GM18951 (cell line): ENCODE measurements around the gene ADORA1.

ENCODE experiments used
- POLR2A ChIP-seq: IDR thresholded peaks from 4 replicates; pipeline ENCODE4 v1.6.1; 2011; ENCODE audit warnings: mild to moderate bottlenecking; ENCODE audit not compliant: insufficient read length, insufficient read depth; ENCODE audit errors: extremely low read depth
- in situ Hi-C: fragments of 300-500 bp; cut with MboI; formaldehyde crosslinking; loops from one replicate; pipeline ENCODE4 v1.12.0; 2022; ENCODE audit warnings: low sequenced_read_pairs, mixed read lengths, inconsistent platforms; ENCODE audit not compliant: unreplicated experiment

Gene ADORA1

DNA sequence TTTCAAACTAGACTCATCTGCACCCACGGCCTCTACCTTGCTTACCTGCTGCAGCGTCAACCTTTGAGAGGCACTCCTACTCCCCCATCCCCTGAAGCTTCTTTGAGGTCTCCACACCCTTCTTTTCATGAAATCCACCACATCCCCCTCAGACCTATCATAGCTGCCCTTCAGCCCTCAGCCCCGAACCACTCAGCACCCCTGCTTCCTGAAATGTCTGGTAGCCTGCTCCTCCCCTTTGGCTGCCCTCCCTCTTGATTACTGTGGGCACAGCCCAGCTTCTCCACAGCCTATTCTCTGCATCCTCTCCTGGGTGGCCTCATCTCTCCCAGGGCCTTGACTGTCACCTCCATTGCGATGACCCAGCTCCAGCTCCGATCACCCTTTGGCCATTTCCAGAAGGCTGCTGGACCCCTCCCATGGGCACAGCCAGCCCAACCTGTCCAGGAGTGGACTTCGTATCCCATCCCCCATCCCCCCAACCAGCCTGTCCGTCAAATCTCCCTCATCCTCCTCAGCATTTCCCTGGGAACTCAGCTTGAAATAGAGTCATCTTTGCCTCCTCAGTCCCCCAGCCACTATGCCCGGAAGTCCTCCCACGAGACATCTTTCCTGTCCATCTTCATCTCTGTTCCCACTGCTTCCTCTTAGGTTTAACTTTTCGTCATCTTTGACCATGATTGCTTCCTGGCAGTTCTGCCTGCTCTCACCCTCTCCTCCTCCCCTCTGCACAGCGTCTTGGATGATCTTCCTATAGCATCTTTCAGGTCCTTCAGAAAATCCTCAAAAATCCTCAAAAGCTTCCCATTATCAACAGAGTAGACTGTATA is 6.1 kb upstream of the ADORA1 start:
- in situ Hi-C loops = no loop called here
- TF ChIP-seq POLR2A = no peak

DNA sequence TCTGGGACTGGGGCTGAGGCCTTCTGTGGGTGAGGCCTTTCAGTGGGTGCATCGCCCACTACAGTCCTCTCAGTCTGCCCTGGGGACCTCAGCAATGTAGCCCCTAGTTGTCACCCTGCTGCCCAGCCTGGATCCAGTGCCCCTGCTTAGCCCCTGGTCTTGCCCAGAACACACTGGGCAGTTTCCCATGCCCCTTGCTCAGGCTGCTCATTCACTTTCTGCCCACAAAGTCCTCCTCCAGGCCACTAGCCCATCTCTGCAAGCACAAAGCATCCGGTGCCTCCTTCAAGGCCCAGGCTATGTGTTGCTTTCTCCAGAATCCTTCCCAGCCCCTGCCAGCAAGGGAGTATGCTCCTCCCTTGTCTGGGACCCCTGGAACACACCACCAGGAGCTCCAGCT is 5.4 kb upstream of the ADORA1 start:
- no peak for TF ChIP-seq POLR2A
- in situ Hi-C loops = no loop called here

DNA sequence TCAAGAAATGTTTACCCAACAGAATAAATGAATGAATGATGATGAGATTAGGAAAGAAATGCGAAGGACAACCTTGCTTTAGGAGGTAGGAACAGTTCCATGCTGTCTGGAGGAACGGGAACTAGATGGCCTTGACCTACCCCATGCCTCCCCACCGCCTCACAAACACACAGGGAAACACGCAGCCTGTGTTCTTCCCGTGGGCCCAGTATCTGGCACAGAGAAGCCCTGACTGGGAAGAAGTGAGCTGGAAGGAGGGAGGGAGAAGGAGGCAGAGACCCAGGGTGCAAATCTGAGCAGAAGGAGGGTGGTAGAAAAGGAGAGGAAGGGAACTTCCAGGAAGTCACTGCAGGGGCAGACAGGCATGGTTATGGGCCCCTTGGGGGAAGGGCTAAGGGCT is 3.5 kb upstream of the ADORA1 start:
- TF ChIP-seq POLR2A = no peak
- in situ Hi-C loops = no loop called here

DNA sequence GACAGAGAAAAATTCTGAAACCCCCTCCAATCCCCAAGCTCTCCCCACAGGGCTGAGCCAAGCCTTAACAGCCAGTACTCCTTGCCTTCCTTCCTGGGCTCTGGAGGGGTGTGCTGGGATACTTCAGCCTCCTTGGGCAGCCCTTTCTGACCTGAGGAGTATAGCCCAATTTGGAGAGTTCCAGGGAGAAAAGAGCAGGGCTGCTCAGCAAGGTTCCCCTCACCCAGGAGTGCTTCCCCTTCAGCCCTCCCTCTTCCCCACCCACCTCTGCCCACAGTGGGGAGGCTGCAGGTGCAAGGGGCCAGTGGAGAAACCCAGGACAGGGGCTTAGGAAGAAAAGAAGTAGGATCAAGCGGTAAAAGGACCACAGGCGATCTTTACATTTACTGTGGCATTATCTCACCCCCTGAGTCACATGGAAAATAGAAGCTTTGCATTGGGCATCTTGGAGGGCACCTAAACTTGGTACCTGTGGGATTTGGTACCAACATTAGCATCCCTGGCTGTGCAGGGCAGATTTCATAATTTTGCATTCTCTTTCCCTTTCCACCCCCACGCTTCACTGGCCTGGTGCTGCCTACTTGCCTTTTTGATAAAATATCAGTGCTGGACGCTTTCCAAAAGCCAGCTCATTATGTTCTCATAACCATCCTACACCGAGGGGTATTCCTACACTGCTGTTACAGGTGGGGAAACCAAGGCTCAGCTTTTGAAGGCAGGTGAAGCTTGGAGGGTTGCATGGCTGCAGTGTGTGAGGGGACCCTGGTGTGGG is 2.8 kb upstream of the ADORA1 start:
- TF ChIP-seq POLR2A = no peak
- in situ Hi-C loops = no loop called here

DNA sequence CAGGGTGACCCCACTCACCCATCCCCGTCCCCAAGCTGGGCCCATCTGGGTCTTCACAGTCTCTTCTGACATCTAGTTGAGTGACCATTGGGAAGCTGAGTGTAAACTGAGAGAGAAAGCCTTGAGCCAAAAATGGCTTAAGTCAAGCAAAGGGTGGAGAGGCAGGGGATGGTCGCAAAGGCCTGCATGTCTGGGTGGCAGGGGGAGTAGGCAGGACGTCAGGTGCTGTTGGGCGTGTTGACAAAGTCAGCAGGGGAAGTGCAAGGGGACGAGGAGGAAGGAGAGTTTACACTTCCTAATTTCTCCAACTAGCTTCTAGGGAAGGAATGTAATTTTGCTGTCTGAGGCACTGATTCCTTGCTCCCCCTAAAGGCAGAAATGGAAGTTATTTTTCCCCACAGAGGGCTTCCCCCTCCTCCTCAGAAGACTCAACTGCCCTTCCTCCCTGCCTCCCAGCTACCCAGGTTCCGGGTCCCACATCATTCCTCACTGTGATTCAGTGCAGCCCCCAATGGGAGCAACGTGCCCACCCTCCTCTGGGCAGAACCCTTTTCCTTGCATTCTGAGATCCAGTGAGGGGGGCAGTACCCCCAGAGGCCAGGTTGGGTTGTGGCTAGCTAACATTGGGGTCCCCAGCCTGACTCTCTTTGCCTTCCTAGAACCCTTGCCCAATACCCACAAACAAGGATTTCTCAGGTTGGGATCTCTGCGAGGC is 1.2 kb upstream of the ADORA1 start:
- TF ChIP-seq POLR2A = no peak
- in situ Hi-C loops = no loop called here

DNA sequence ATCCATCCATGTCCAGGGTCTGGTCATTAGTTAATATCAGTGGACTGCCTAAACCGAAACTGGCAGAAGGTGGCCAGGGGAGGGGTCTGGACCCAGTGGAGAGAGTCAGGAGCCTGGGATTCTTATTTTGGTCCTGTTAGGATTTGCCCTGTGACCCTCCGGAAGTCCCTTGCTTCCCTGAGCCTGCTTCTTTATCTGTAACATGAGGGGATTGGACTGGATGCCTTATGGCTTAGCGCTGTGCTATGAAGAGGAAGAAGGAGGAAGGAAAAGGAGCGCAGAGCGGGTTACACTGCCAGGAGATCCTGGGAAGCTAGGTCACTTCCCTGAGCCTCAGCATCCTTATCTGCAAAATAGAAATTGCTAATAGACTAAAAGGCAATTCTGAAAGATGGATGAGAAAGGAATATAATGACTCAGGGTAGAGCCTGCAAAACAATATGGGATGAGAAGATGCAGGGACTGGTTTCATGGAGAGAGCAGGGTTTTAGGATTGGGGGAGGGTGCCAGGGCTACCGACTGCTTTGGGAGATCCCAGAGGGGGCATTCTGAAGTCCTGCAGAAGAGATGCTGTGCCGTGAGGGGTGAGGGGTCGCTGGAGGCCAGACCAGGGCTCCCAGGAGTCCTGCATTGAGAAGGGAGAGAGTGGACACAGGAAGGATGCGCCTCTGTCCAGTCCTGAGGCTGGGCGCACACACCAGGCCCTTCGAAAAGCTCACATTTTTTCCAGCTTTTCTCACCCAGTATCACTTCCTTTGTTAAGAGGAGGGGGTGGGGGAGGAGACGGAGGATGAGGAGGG is 460 bp upstream of the ADORA1 start:
- in situ Hi-C loops = no loop called here
- no peak for TF ChIP-seq POLR2A

DNA sequence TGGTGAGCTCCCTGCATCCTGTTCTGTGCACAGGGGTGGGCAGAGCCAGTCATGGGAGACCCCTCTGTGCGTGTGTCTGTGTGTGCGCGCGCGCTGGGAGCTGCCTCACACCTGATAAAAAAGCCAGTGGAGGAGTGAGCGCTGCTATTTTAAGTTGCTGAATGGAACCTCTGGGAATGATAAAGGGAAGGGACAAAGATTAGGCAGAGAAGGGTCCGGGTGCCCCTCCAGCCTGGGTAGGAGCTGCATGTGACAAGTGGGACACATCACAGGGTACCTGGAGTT is 847 bp downstream of the ADORA1 start:
- no peak for TF ChIP-seq POLR2A

DNA sequence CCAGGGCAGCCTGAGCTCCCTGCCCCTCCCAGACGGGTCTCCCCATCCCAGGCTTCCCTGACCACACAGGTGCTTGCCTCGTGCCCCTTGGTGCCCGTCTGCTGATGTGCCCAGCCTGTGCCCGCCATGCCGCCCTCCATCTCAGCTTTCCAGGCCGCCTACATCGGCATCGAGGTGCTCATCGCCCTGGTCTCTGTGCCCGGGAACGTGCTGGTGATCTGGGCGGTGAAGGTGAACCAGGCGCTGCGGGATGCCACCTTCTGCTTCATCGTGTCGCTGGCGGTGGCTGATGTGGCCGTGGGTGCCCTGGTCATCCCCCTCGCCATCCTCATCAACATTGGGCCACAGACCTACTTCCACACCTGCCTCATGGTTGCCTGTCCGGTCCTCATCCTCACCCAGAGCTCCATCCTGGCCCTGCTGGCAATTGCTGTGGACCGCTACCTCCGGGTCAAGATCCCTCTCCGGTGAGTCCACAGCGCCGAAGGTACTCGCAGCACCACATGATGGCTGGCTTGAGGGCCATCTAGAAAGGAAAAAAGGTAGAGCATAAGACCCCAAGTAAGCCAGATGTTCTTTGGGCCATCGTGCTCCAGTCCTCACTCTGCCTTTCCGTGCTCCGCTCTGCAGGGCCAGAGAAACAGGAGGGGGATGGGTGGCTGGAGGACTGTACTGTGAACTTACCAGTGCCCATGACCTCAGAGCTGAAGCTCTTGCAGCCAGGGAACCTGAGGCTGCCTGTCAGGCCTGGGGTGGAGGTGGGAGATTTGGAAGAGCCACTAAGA is 1.4 kb downstream of the ADORA1 start:
- no peak for TF ChIP-seq POLR2A
- in situ Hi-C loops = no loop called here

More for the DNA sequence above, 847 bp downstream of the ADORA1 start:
- in situ Hi-C loops = no loop called here

DNA sequence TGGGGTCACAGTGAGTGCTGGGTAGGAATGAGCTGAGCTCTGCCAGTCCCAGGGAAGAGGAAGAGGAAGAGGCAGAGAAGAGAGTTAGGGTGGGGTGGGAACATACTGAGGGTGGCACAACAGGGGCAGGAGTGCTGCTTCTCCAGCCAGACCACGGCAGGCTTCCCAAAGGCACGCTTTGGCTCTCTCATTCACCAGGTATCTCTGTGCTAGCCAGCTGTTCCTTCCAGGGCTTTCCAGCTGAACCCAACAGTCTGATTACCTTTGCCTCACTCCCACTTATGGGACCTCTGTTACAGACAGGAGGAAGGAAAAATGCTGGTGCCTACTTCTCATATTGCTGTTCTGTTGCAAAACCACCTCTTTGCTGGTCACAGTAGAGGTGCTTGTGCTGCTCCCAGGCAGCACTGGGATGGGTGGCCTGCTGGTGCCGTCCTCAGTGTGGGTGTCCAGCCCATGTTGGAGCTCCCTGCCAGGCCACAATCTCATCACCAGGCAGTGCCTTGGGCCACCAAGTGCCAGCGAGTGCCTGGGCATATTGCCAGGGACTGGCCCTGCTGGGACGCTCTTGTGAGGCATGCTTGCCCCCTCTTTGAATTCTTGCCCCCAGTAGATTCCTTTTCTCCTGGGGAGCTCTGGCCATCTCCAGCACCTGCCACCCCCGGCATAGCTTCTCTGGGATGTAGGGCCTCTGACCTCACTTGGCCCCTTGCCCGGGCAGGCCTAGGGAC is 2.1 kb downstream of the ADORA1 start:
- no peak for TF ChIP-seq POLR2A
- in situ Hi-C loops = no loop called here

DNA sequence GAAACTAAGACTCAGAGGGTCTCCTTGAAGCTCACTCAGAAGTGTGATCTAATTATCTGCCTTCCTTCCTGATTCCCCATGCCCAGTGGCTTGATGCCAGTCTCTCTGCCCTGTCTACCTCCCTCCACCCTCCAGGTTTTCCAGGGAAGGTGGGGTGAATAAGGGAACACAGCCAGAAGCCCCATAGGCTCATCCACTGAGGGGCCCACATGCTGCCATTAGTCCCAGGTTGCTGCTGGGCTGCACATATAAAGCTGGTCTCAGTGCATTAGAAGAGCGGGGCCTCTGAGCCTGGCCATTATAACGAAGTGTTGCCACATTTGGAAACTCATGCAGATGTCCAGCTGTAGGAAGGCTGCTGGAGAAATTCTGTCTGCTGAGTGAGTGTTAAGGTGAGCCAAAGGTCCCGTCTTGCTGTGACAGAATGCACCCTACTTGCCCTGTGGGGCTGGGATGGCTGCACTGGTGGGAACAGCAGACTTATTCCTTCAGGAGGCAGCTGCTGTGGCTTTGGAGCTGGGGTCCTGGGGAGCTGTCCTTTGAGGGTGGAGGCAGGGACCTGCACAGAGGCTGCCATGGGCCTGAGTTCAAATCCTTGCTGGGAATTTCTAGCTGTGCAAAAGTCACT is 2.9 kb downstream of the ADORA1 start:
- in situ Hi-C loops = no loop called here

DNA sequence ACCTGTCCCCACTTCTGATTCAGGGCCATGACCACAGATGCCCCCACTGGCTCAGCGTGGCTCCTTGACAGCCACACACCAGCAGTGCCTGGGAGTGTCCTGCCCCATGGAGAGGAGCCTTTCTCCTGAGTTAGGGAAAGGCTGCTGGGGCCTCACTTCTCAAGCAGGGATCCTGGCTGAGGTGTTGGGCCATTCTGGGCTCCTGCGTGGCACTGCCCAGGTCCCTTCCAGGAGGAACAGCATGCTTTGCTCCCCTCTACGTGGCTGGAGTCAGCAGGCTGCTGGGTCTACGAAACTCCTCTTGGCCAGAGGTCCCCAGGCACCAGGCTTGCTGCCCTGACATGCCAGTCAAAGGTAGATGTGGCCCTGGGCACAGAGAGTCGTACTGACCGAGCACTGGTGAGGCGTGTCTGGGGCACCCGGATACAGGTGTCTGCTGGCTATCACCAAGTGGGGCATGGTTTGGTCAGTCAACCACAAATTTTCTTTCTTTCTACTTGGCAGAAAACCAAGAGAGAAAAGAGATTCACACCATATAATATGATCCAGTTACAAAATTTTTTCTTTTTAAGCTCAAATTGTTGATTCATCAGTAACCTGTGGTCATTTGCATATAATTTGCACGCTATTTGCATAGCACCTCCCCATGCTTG is 4.1 kb downstream of the ADORA1 start:
- in situ Hi-C loops = no loop called here
- no peak for TF ChIP-seq POLR2A

More for the DNA sequence above, 2.9 kb downstream of the ADORA1 start:
- no peak for TF ChIP-seq POLR2A
